ENCODE results near the gene SLC30A10. TPM values are rescaled to one million over a fixed set of nuclear protein-coding genes. Genes with fewer than 3 reads are reported as not detected.
"Not testable (repeated sequence)": the region's sequence is repeated elsewhere in the genome, so short reads cannot be mapped to it uniquely, and the experiment has no call there.

Gene SLC30A10
- total RNA-seq, 2 donors from 2014 or later, result not detected

DNA sequence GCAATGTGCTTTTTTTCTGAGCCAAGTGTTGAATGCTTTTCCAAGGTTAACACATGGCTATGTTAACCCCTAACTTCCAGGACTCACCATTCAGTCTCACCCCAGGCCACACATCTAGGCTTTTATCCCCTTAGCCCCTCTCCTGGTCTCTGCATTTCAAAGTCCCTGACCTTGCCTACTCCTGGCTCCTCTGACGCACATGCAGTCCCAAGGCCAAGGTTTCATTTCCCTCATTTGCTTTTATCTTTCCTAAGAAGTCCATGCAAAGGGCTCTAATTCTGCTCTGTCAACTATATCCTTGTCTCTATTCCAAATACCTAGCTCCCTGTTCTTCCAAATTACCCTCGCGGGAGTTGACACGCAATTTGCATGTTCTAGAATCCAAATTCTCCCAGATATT is 25.4 kb downstream of the SLC30A10 start:
- ATAC-seq (ENCODE audit: insufficient number of reproducible peaks, low FRiP score, low read depth), result no peak

DNA sequence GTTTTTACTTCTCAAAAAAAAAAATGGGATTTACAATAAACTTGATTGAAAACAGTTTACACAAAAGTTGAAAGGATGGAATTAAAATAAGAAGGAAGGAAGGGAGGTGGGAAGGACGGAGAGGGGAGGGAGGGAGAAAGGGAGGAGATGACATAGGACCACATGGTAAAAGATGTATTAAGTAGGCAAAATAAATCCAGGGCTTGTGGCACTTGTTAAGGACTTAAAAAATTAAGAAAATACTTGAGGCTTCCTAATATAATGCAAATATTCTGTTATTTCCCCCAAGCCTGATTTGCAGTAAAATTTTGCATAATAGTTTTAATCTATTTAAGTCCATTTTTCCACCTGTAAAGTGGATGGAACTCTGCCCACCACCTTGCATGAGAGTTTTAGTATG is 27.5 kb downstream of the SLC30A10 start:
- no peaks in the 10 kb centered on the region for H3K9me3 ChIP-seq
- no peak overlapping the region for H3K27ac ChIP-seq
- H3K27me3 ChIP-seq (replicated peaks; ENCODE audit: insufficient read depth), result no peaks in the 10 kb centered on the region
- DNase-seq (ENCODE audit: low spot score), result no peak
- TF ChIP-seq, protein P1, sequence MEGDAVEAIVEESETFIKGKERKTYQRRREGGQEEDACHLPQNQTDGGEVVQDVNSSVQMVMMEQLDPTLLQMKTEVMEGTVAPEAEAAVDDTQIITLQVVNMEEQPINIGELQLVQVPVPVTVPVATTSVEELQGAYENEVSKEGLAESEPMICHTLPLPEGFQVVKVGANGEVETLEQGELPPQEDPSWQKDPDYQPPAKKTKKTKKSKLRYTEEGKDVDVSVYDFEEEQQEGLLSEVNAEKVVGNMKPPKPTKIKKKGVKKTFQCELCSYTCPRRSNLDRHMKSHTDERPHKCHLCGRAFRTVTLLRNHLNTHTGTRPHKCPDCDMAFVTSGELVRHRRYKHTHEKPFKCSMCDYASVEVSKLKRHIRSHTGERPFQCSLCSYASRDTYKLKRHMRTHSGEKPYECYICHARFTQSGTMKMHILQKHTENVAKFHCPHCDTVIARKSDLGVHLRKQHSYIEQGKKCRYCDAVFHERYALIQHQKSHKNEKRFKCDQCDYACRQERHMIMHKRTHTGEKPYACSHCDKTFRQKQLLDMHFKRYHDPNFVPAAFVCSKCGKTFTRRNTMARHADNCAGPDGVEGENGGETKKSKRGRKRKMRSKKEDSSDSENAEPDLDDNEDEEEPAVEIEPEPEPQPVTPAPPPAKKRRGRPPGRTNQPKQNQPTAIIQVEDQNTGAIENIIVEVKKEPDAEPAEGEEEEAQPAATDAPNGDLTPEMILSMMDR (IDR thresholded peaks at IDR 0.05), result no peak
- H3K36me3 ChIP-seq, result no peaks in the 10 kb centered on the region
- H3K4me3 ChIP-seq, result no peak overlapping the region
- H3K4me1 ChIP-seq (ENCODE audit: control insufficient read depth in 1 of 2, low read depth in 2 of 2), result no peaks in the 10 kb centered on the region
- no peak for ATAC-seq (ENCODE audit: insufficient number of reproducible peaks, low FRiP score, low read depth)

More for the DNA sequence above, 25.4 kb downstream of the SLC30A10 start:
- no peaks in the 10 kb centered on the region for H3K9me3 ChIP-seq
- no peak for DNase-seq (ENCODE audit: low spot score)
- no peaks in the 10 kb centered on the region for H3K4me1 ChIP-seq (ENCODE audit: control insufficient read depth in 1 of 2, low read depth in 2 of 2)
- no peak overlapping the region for H3K4me3 ChIP-seq
- TF ChIP-seq, protein P1 (IDR thresholded peaks at IDR 0.05), result no peak
- no peaks in the 10 kb centered on the region for H3K36me3 ChIP-seq
- no peak overlapping the region for H3K27ac ChIP-seq
- H3K27me3 ChIP-seq (replicated peaks; ENCODE audit: insufficient read depth), result no peaks in the 10 kb centered on the region

- no peaks in the 10 kb centered on the region for H3K27me3 ChIP-seq (replicated peaks; ENCODE audit: insufficient read depth)
- H3K4me3 ChIP-seq, result no peak overlapping the region
- H3K36me3 ChIP-seq, result no peaks in the 10 kb centered on the region
- no peaks in the 10 kb centered on the region for H3K9me3 ChIP-seq
- TF ChIP-seq, protein P1 (IDR thresholded peaks at IDR 0.05), result no peak
- ATAC-seq (ENCODE audit: insufficient number of reproducible peaks, low FRiP score, low read depth) (no peak), DNase-seq (ENCODE audit: low spot score) (no peak)
- H3K4me1 ChIP-seq (ENCODE audit: control insufficient read depth in 1 of 2, low read depth in 2 of 2), result no peaks in the 10 kb centered on the region
- no peak overlapping the region for H3K27ac ChIP-seq
These were observed 28.2 kb downstream of the SLC30A10 start for GRCh38 chr1:219900201-219900600.

- DNase-seq (ENCODE audit: low spot score) (no peak), ATAC-seq (ENCODE audit: insufficient number of reproducible peaks, low FRiP score, low read depth) (no peak)
- H3K9me3 ChIP-seq, result no peaks in the 10 kb centered on the region
- no peak overlapping the region for H3K27ac ChIP-seq
- no peaks in the 10 kb centered on the region for H3K36me3 ChIP-seq
- no peak overlapping the region for H3K4me3 ChIP-seq
- TF ChIP-seq, protein P1 (IDR thresholded peaks at IDR 0.05), result no peak
- no peaks in the 10 kb centered on the region for H3K4me1 ChIP-seq (ENCODE audit: control insufficient read depth in 1 of 2, low read depth in 2 of 2)
- H3K27me3 ChIP-seq (replicated peaks; ENCODE audit: insufficient read depth), result no peaks in the 10 kb centered on the region
These were observed 30.0 kb downstream of the SLC30A10 start for GRCh38 chr1:219898375-219898774.

GRCh38 chr1:219897914-219898313 is 30.4 kb downstream of the SLC30A10 start:
- no peaks in the 10 kb centered on the region for H3K9me3 ChIP-seq
- ATAC-seq (ENCODE audit: insufficient number of reproducible peaks, low FRiP score, low read depth), result no peak

GRCh38 chr1:219892271-219892670 is 36.1 kb downstream of the SLC30A10 start:
- H3K4me3 ChIP-seq; ATAC-seq (ENCODE audit: insufficient number of reproducible peaks, low FRiP score, low read depth); H3K9me3 ChIP-seq; H3K27me3 ChIP-seq (replicated peaks; ENCODE audit: insufficient read depth); H3K4me1 ChIP-seq (ENCODE audit: control insufficient read depth in 1 of 2, low read depth in 2 of 2); H3K36me3 ChIP-seq; DNase-seq (ENCODE audit: low spot score); H3K27ac ChIP-seq: not testable (repeated sequence)

More at GRCh38 chr1:219897914-219898313, 30.4 kb downstream of the SLC30A10 start:
- Histone ChIP-seq H3K4me3 (no peak overlapping the region), H3K4me1 (ENCODE audit: control insufficient read depth in 1 of 2, low read depth in 2 of 2) (no peaks in the 10 kb centered on the region), H3K36me3 (no peaks in the 10 kb centered on the region), H3K27ac (no peak overlapping the region), H3K27me3 (replicated peaks; ENCODE audit: insufficient read depth) (no peaks in the 10 kb centered on the region)
- TF ChIP-seq, protein P1 (IDR thresholded peaks at IDR 0.05), result no peak
- DNase-seq (ENCODE audit: low spot score), result no peak

GRCh38 chr1:219891846-219892245 is 36.5 kb downstream of the SLC30A10 start:
- not testable (repeated sequence) for H3K27ac ChIP-seq; H3K36me3 ChIP-seq; DNase-seq (ENCODE audit: low spot score); H3K9me3 ChIP-seq; H3K4me3 ChIP-seq; ATAC-seq (ENCODE audit: insufficient number of reproducible peaks, low FRiP score, low read depth); H3K27me3 ChIP-seq (replicated peaks; ENCODE audit: insufficient read depth); H3K4me1 ChIP-seq (ENCODE audit: control insufficient read depth in 1 of 2, low read depth in 2 of 2)

GRCh38 chr1:219888667-219889066 is 39.7 kb downstream of the SLC30A10 start:
- not testable (repeated sequence) for H3K27me3 ChIP-seq (replicated peaks; ENCODE audit: insufficient read depth)

More at GRCh38 chr1:219888667-219889066, 39.7 kb downstream of the SLC30A10 start:
- not testable (repeated sequence) for H3K36me3 ChIP-seq; H3K9me3 ChIP-seq; H3K4me3 ChIP-seq; H3K27ac ChIP-seq; DNase-seq (ENCODE audit: low spot score); H3K4me1 ChIP-seq (ENCODE audit: control insufficient read depth in 1 of 2, low read depth in 2 of 2); ATAC-seq (ENCODE audit: insufficient number of reproducible peaks, low FRiP score, low read depth)
